A172 (cell line): Measurements from ENCODE around the gene RNF115. TPM values are rescaled to one million over a fixed set of nuclear protein-coding genes. Genes with fewer than 3 reads are reported as not detected.
A peak's percentile ranks its signal among the peaks of the same experiment; 100 is the strongest.
"Not testable (repeated sequence)": the region's sequence is repeated elsewhere in the genome, so short reads cannot be mapped to it uniquely, and the experiment has no call there.

Source experiments
- DNase-seq: peaks from one replicate; pipeline ENCODE4 v3.0.0-alpha.2; 2015; ENCODE audit warnings: low spot score
- total RNA-seq: library from RNA; depleted of rRNA; stranded (reverse); fragments of >200 nt; shearing (Covaris generic); gene quantifications from 2 replicates; pipeline ENCODE4 v1.2.3, GENCODE V29; 2014; rRNA removed

RNF115 gene
- 19.9 and 23.1 TPM in 2 replicates for total RNA-seq

- peak; percentile 90 for DNase-seq
Observed at GRCh38 chr1:145823565-145824498, at the start of gene RNF115, which contains the start of gene POLR3C. Gene RNF115, minus strand, starts transcription at chr1:145824095. Its CDS starts 222 bp downstream, at chr1:145823873. Gene POLR3C, plus strand, starts transcription at chr1:145824200. Its CDS starts 1,577 bp downstream, at chr1:145825777.

- DNase-seq, result no peak
Observed at GRCh38 chr1:145871994-145872924, 48.4 kb upstream of the RNF115 start.

GRCh38 chr1:145868232-145868631, 44.3 kb upstream of the RNF115 start:
- no peak for DNase-seq

GRCh38 chr1:145863282-145864018, 39.6 kb upstream of the RNF115 start:
- DNase-seq, result no peak

DNA sequence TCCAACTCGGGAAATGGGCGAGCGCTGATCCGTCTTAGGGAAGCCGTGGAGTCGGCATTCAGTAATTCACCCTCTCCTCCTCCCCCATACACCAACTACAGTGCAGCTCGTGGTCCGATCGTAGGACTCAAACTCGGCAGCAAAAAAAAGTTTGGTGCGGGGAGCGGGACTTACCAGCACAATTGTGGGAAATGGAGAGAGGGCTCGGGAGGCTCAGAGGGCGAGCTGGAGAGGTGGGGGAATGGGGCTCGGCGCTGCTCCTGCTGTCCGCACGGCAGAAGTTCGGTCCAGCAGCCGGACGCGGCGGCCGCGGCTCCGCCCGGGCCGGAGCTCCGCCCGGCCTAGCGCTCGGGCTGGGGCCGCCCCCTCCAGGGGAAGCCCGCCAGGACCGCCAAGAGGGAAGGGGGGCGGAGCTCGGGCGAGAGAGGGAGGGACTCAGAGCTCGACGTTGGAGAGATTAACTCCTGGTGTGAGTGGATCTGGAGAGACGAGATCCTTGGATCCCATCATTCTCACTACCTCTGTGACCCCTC, 35.7 kb upstream of the RNF115 start:
- peak; percentile 82 for DNase-seq

DNA sequence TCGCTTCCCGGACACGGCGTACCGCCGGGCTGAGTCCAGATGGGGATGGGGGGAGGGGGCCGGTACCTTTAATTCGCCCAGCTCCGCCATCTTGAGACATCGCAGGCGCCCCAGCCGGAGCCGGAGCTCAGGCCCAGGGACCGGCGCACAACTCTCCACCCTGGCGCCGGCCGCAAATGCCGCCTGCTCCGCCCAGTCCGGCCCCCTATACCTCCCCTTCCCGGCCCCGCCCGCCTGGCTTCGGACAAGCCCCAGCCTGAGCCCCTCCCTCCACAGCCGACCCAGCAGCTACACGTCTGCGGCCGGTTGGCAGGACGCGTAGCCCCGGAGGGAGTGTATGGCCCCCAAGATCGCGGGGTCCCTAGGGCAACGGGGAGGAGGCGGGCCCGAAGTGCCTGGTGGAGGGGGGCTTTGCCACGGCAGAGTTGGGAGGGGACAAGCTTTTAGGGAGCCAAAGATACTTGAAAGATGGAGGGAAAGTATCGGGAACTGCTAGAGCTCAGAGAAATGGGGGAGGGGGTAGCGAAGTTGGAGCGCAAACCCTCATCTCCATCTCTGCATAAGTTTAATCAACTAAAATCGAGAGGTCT, 35.1 kb upstream of the RNF115 start, which contains the start of gene PIAS3:
Gene PIAS3, minus strand, starts transcription at position 181 of the 590 bp plus-strand sequence. Its CDS starts 91 bp downstream, at position 90.
- DNase-seq, result peak; percentile 89

DNA sequence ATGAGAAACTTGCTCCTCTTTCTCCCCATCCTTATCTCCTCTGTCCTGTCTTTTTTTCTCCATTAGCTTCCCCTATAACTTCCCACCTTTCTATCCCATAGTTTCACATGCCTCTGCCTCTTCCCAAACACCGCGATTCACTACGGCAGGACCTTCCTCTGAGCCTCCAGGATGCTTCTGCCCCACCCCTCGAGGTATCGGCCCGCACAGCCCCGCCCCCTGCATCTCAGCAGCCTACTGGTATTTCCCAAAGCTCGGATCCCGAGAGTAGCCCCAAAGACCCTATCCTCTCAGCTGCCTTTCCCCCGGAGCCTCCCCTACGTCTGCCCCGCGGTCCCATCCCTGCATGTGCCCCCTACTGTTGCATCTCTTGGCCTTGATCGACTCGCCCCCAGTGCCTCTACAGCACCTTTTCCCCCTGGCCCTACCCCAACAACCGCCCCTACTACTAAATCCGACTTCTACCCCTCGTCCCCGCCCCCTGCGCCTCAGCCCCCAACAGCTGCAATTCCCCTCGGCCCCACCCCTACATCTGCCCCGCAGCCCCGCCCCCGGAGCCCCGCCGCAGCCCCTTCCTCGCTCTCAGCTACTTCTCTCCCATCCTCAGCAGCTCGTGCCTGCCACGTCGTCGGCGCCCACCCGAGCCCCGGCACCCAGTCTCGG, 34.5 kb upstream of the RNF115 start:
- DNase-seq, result peak; percentile 61

DNA sequence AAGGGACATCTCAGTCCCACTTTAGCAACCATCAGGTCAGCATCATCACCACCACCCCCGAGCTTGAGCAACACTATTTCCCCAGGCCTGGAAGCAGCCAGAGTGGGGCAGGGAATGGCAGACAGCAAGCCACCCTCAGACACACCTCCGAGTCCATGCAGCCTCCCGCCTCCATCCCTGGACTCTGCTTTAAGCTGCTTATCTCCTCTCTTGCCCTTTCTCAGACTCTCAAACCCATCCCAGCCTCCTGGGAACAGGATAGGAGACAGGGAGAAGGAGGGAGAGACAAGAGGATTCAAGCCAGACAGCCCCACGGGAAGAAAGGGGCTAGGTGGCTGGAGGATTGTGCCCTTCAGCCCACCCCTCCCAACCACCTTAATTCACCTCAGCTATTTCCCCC, 33.3 kb upstream of the RNF115 start:
- DNase-seq, result no peak

- DNase-seq, result no peak
Observed at GRCh38 chr1:145855426-145855948, 31.6 kb upstream of the RNF115 start.

- peak; percentile 90 for DNase-seq
Observed at GRCh38 chr1:145849356-145850160, 25.7 kb upstream of the RNF115 start.

- DNase-seq, result no peak
Observed at GRCh38 chr1:145847827-145848226, 23.9 kb upstream of the RNF115 start.

DNA sequence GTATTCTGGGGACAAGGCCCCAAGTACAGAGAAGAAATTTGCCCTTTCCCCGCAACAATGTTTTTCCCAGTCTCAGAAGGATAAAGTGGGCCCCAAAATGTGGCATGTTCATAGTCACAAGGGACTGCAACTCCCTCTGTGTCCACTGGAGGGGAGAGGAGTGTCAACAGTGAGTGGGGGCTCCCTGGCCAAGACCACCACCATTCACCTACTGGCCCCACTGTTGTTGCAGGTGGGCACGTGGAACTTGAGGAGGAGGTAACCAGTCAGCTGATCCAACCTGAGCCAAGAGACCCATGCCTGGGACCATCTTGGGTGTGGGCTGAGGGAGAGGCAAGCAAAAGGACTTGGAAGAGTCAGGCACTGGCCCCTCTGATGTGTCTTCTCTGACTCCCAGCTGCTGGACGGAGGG, 22.3 kb upstream of the RNF115 start:
- peak; percentile 25 for DNase-seq

- peak; percentile 62 for DNase-seq
Observed at GRCh38 chr1:145845514-145846161, 21.7 kb upstream of the RNF115 start, which contains the start of gene NUDT17. Gene NUDT17, plus strand, starts transcription at chr1:145845630. Its CDS starts 11 bp downstream, at chr1:145845641.

- DNase-seq, result no peak
Observed at GRCh38 chr1:145845144-145845513, 21.2 kb upstream of the RNF115 start.

DNA sequence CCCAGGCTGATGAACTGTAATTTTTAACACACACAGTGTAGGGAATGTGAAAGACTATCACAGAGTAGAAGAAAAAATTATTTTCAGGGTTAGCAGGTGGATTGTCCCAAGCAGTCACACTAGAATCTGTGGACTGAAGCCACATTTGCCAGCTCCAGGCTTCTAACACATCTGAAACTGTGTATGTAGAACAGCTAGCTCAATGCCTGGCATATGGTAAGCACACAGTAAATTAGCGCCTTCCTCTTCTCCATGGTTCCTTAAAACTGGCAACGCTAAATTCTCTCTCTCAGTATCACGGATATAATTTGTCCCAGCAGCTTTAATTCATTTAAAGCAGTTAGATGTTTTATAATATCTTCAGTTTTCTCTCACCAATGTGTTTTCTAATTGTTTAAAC, 19.1 kb upstream of the RNF115 start:
- no peak for DNase-seq

- DNase-seq, result no peak
Observed at GRCh38 chr1:145837656-145838055, 13.8 kb upstream of the RNF115 start.

DNA sequence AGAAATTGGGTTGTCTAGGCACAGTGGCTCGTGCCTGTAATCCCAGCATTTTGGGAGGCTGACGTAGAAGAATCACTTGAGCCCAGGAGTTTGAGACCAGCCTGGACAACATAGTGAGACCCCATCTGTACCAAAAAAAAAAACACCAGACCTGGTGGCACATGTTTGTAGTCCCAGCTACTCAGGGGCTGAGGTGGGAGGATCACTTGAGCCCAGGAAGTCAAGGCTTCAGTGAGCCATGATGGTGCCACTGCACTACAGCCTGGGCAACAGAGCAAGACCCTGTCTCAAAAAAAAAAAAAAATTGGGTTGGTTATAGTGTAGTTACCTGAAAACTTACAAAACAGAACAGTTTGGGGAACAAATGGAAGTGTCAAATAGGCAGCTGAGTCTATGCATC, 6.9 kb upstream of the RNF115 start:
- not testable (repeated sequence) for DNase-seq

DNA sequence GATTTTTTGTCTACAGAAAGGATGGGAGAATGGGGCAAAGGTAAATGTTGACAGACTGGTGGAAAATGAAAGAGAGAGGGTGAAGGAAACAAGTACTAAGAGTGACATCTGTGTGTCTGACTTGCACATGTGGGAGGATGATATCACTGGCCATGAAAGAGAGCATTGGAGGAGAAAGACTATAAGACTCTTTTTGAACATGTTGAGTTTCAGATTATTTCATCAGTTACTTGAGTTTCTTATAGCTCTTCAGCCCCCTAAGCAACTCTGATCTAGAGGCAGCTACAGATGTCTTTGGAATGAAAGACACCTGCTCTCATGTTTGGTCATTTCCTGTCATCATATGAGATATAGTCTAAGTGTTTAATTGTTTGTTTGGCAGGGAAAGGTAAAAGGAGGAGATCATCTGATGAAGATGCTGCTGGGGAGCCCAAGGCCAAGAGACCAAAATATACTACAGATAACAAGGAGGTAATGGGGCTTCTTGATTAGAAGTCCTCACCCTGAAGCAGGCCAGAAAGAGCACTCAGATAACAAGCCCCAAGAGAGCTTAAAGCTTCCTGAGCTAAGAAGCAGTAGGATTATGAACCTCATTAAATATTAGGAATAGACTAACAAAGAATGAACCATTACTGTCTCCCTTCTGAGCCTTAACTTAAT, 4.6 kb upstream of the RNF115 start:
- no peak for DNase-seq
